Smooth muscle cell (in vitro differentiated cells): ENCODE results near the gene SMTN. TPM values are rescaled to one million over a fixed set of nuclear protein-coding genes. Genes with fewer than 3 reads are reported as not detected.
A peak's percentile ranks its signal among the peaks of the same experiment; 100 is the strongest.

Experiments
- DNase-seq: peaks from one replicate; lab custom pipeline; 2025; ENCODE audit not compliant: unreplicated experiment; lab: John Stamatoyannopoulos, UW
- H2AFZ ChIP-seq: fragments of 200-600 bp; sonication (generic); 2 replicates; pipeline ENCODE4 v1.6.0; 2016; ENCODE audit warnings: antibody characterized with exemption, low read depth, mild to moderate bottlenecking
- H3F3A ChIP-seq: fragments of 200-600 bp; sonication (generic); 2 replicates; pipeline ENCODE4 v1.6.0; 2017; ENCODE audit warnings: antibody characterized with exemption, low read depth
- H3K27ac ChIP-seq: fragments of 200-600 bp; sonication (generic); 2 replicates; pipeline ENCODE4 v1.5.1; 2016; ENCODE audit warnings: low read depth, mild to moderate bottlenecking
- H3K27me3 ChIP-seq: fragments of 200-600 bp; sonication (generic); 2 replicates; pipeline ENCODE4 v1.6.1; 2016; ENCODE audit warnings: low read depth, mild to moderate bottlenecking
- H3K36me3 ChIP-seq: fragments of 200-600 bp; sonication (generic); 2 replicates; pipeline ENCODE4 v1.5.1; 2016; ENCODE audit warnings: low read depth
- H3K4me1 ChIP-seq: fragments of 200-600 bp; sonication (generic); 2 replicates; pipeline ENCODE4 v1.5.1; 2016; ENCODE audit warnings: low read depth
- H3K4me2 ChIP-seq: fragments of 200-600 bp; sonication (generic); 2 replicates; pipeline ENCODE4 v1.6.0; 2016; ENCODE audit warnings: mild to moderate bottlenecking
- H3K4me3 ChIP-seq: fragments of 200-600 bp; sonication (generic); 2 replicates; pipeline ENCODE4 v1.5.1; 2016; ENCODE audit warnings: mild to moderate bottlenecking
- H3K79me2 ChIP-seq: fragments of 200-600 bp; sonication (generic); 2 replicates; pipeline ENCODE4 v1.6.0; 2016; ENCODE audit warnings: low read depth, mild to moderate bottlenecking
- H3K9ac ChIP-seq: fragments of 200-600 bp; sonication (generic); 2 replicates; pipeline ENCODE4 v1.6.0; 2016; ENCODE audit warnings: low read depth
- H3K9me3 ChIP-seq: fragments of 200-600 bp; sonication (generic); replicated peaks from 2 replicates; pipeline ENCODE4 v1.5.1; 2016; ENCODE audit warnings: low read depth
- H4K20me1 ChIP-seq: fragments of 200-600 bp; sonication (generic); 2 replicates; pipeline ENCODE4 v1.6.0; 2016; ENCODE audit warnings: low read depth
- WGBS: methylation state at CpG from one replicate; pipeline ENCODE4 v1.1.7; 2016; ENCODE audit warnings: low lambda C conversion rate; 5-methylcytosine and 5-hydroxymethylcytosine counted together
- polyA plus RNA-seq: library from polyadenylated mRNA; unstranded; fragments of >200 nt; fragmentation: Nextera tagmentation; extraction: Ambion mirVana; gene quantifications from 2 replicates; pipeline ENCODE4 v1.2.1, GENCODE V29; 2016
- total RNA-seq: library from RNA; depleted of rRNA; stranded (reverse); fragments of >200 nt; gene quantifications from 2 replicates; pipeline ENCODE4 v1.2.3, GENCODE V29; 2014
- TF ChIP-seq, protein P1 (sequence below): fragments of 200-600 bp; sonication (generic); IDR thresholded peaks from 2 replicates; pipeline ENCODE4 v1.5.1; 2017; ENCODE audit warnings: borderline replicate concordance, mild to moderate bottlenecking, antibody characterized with exemption; ENCODE audit not compliant: insufficient read depth, poor library complexity, severe bottlenecking

SMTN gene
- total and polyA plus RNA-seq, 2 experiments from 2014 or later, result 58.6 to 108 TPM

DNA sequence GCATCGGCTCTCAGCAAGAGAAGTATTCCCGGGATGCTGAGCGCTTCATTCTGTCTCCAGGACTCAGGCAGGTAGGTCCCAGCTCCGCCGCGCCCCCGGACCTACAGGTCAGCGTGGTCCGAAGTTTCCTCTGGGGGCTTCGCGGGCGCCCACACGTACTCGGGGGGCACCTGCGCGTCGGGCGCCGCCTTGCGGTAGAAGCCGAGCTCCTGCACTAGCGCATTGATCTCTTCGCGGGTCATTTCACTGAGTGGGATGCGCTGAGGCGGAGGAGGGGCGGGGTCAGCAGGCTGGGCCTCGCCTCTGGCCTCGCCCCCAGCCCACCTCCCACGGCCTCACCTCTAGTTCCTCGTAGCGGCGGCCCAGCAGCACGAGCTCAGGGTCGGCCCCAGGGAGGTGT lies 23.8 kb downstream of the SMTN start:
- Histone ChIP-seq H3K4me3 (no peak overlapping the region), H3K4me1 (peaks cover 4% of the 10 kb centered on the region), H3K36me3 (no peaks in the 10 kb centered on the region), H3K27me3 (no peaks in the 10 kb centered on the region), H3K9me3 (no peaks in the 10 kb centered on the region), H3K79me2 (peaks cover 16% of the 10 kb centered on the region), H3F3A (peaks cover 29% of the 10 kb centered on the region), H3K27ac (no peak overlapping the region), H4K20me1 (peaks cover 26% of the 10 kb centered on the region), H3K9ac (no peak overlapping the region), H2AFZ (no peak overlapping the region), H3K4me2 (no peak overlapping the region)
- DNase-seq, result no peak
- TF ChIP-seq, protein P1, sequence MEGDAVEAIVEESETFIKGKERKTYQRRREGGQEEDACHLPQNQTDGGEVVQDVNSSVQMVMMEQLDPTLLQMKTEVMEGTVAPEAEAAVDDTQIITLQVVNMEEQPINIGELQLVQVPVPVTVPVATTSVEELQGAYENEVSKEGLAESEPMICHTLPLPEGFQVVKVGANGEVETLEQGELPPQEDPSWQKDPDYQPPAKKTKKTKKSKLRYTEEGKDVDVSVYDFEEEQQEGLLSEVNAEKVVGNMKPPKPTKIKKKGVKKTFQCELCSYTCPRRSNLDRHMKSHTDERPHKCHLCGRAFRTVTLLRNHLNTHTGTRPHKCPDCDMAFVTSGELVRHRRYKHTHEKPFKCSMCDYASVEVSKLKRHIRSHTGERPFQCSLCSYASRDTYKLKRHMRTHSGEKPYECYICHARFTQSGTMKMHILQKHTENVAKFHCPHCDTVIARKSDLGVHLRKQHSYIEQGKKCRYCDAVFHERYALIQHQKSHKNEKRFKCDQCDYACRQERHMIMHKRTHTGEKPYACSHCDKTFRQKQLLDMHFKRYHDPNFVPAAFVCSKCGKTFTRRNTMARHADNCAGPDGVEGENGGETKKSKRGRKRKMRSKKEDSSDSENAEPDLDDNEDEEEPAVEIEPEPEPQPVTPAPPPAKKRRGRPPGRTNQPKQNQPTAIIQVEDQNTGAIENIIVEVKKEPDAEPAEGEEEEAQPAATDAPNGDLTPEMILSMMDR, result peak; percentile 43
- 30% methylated on average over 35 of the region's 35 CpGs for WGBS

DNA sequence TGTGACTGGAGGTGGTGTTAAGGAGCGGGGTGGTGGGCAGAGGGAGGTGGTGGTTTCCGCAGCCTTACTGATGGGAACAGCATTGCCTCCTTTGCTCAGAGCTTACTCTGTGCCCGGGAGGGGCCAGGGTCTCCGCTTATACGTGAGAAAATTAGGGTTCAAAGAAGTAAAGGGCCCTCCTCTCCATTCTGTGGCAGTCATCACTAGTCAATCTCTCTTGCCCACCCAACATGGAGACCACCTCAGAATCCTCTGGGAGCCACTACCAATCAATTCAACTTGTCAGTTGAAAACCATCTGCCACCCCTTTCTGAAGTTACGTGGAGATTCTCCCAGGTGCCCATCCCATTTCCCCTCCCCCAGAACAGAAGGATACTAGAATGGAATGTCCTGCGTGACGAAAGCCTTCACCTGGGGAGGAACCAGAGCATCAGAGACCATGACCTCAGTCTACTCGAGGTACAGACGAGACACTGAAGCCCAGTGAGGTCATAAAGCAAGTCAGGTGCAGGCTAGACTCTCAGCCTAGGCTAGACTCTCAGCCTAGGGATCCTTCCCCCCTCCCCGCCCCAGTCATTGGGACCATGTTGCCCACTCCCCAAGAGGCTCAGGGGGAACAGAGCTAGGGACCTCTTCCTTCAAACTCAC lies 24.3 kb downstream of the SMTN start:
- H3F3A ChIP-seq, result peaks cover 24% of the 10 kb centered on the region
- no peak overlapping the region for H3K4me3 ChIP-seq
- H3K27ac ChIP-seq, result peak overlapping the region; percentile 94
- peak overlapping the region; percentile 85 for H3K4me2 ChIP-seq
- DNase-seq, result no peak
- TF ChIP-seq, protein P1, result no peak
- peaks cover 4% of the 10 kb centered on the region for H3K4me1 ChIP-seq
- H3K79me2 ChIP-seq, result peaks cover 16% of the 10 kb centered on the region
- H3K27me3 ChIP-seq, result no peaks in the 10 kb centered on the region
- 84% methylated on average over 11 of the region's 11 CpGs for WGBS
- H3K9ac ChIP-seq, result no peak overlapping the region
- peaks cover 26% of the 10 kb centered on the region for H4K20me1 ChIP-seq
- H3K36me3 ChIP-seq, result no peaks in the 10 kb centered on the region
- no peaks in the 10 kb centered on the region for H3K9me3 ChIP-seq
- H2AFZ ChIP-seq, result no peak overlapping the region

DNA sequence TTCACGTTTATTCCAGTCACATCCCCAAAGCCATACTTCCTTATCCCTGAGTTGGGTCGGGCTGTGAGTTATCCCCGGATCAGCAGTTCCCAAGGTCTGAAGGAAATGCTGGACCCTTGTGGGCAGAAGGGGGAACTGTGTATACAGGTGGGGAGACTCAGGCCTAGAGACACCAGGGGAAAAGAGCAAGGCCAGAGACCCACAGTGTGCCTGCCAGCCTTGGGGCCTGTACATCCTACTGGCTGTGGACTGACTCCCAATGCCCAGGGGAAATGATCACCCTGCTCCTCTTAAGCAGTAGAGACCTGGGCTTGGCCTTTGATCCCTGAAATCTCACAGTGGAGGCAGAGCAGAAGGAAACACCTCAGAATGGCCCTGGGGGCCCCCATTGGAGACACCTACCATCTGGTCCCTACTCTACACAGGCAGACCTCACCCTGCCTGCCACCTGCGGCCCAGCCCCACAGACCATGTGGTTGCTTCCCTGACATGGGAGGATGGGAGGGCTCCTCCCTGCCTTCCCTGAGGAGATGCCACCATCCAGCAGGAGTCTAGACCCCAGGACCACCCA lies 25.0 kb downstream of the SMTN start:
- TF ChIP-seq, protein P1, result no peak
- Histone ChIP-seq H3K9ac (peak overlapping the region; percentile 98), H3K4me2 (peak overlapping the region; percentile 85), H3K27ac (peak overlapping the region; percentile 94), H2AFZ (no peak overlapping the region), H3K4me1 (peaks cover 4% of the 10 kb centered on the region), H3K4me3 (peak overlapping the region; percentile 74), H3K27me3 (no peaks in the 10 kb centered on the region), H3K79me2 (peaks cover 16% of the 10 kb centered on the region), H3K36me3 (no peaks in the 10 kb centered on the region), H3K9me3 (no peaks in the 10 kb centered on the region), H4K20me1 (peaks cover 26% of the 10 kb centered on the region), H3F3A (peaks cover 20% of the 10 kb centered on the region)
- 60% methylated on average over 4 of the region's 4 CpGs for WGBS
- no peak for DNase-seq
